HL-60 (cell line): ENCODE results near the gene SLC35A5.
A peak's percentile ranks its signal among the peaks of the same experiment; 100 is the strongest.

Source experiments
- DNase-seq, 2 experiments: peaks; one replicate each; pipeline ENCODE4 v3.0.0-alpha.2; 2010 to 2020; ENCODE audit warnings: low read depth in 1 of 2, low spot score in 1 of 2
- H3K27ac ChIP-seq: fragments of 250-450 bp; sonication (Bioruptor Pico); replicated peaks from 2 replicates; pipeline ENCODE4 v1.5.1; 2020; ENCODE audit warnings: mild to moderate bottlenecking, moderate library complexity
- H3K27me3 ChIP-seq: fragments of 250-450 bp; sonication (Bioruptor Pico); 2 replicates; pipeline ENCODE4 v1.5.1; 2021; ENCODE audit warnings: mild to moderate bottlenecking, moderate library complexity; ENCODE audit not compliant: insufficient read depth, poor library complexity, severe bottlenecking
- H3K4me3 ChIP-seq: replicated peaks from 2 replicates; pipeline ENCODE4 v1.5.1; 2011; ENCODE audit warnings: mild to moderate bottlenecking, control low read depth, low read length; ENCODE audit not compliant: insufficient read depth
- CTCF ChIP-seq: IDR thresholded peaks from one replicate; pipeline ENCODE4 v1.5.1; 2011; ENCODE audit warnings: low read length, control low read depth, inconsistent platforms; ENCODE audit not compliant: insufficient read depth
- GABPA ChIP-seq: IDR thresholded peaks from 2 replicates; pipeline ENCODE4 v1.6.1; 2012; ENCODE audit warnings: low read depth
- POLR2AphosphoS5 ChIP-seq: IDR thresholded peaks from 2 replicates; pipeline ENCODE4 v1.6.1; 2012; ENCODE audit warnings: low read depth
- REST ChIP-seq: IDR thresholded peaks from 2 replicates; pipeline ENCODE4 v1.6.1; 2012; ENCODE audit warnings: low read depth; ENCODE audit not compliant: insufficient replicate concordance
- SPI1 ChIP-seq: IDR thresholded peaks from 2 replicates; pipeline ENCODE4 v1.6.1; 2012; ENCODE audit warnings: low read depth, mild to moderate bottlenecking, borderline replicate concordance

The SLC35A5 gene

DNA sequence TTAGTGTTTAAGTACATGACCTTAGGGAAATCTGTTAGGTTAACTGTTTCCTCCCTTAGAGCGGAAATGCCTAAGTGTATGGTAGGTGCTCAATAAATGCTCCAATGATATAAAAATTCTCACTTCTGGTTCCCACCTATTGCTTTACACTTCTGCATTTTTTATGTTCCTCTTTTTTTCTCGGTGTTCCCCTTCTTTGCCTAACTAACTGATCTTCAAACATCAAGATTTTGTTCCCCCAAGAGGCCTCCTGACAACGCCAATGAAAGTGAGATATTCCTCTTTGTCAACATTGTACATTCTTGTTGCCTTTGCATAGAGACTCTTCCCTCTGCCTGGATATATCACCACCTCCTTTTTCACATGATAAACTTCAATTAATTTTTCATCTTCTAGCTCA lies 17.4 kb downstream of the SLC35A5 start:
- no peaks in the 10 kb centered on the region for H3K27me3 ChIP-seq
- peak overlapping the region; percentile 62 for H3K27ac ChIP-seq
- peak in 1 of 2 experiments; percentile 63 for DNase-seq
- TF ChIP-seq REST (no peak), POLR2AphosphoS5 (no peak), CTCF (no peak), SPI1 (peak; percentile 98), GABPA (0 out of 2 replicates have a peak, but pooled peaks have one; percentile 2)
- H3K4me3 ChIP-seq: no peak overlapping the region

DNA sequence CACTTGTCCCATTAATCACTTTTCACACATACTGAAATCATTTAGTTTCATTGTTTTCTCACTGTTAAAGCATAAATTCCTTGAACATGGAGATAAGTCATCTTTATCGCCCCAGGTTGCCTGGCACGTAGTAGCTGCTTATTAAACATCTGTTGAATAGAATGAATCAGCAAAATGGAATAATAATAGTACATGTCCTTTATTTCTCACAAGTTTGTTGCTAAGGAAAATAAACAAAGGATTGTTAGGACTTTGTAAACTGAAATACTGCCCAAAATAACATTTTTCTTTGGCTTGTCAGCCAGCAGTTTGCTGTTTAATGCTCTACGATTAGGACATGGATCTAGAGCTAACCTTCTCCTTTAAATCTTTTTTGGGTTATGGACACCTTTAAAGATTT lies 17.9 kb downstream of the SLC35A5 start:
- Histone ChIP-seq H3K4me3 (no peak overlapping the region), H3K27ac (peak overlapping the region; percentile 62), H3K27me3 (no peaks in the 10 kb centered on the region)
- DNase-seq: no peak
- TF ChIP-seq POLR2AphosphoS5 (no peak), GABPA (no peak), CTCF (no peak), SPI1 (no peak), REST (no peak)

GRCh38 chr3:112582244-112582874 lies 20.5 kb downstream of the SLC35A5 start:
- H3K27ac ChIP-seq: no peak overlapping the region
- H3K4me3 ChIP-seq: no peak overlapping the region

More at GRCh38 chr3:112582244-112582874, 20.5 kb downstream of the SLC35A5 start:
- no peak for TF ChIP-seq POLR2AphosphoS5
- peak; percentile 7; the same call in 1 of the 2 replicates for TF ChIP-seq SPI1
- TF ChIP-seq GABPA: no peak
- no peak for TF ChIP-seq REST
- peak; percentile 39 for TF ChIP-seq CTCF
- no peaks in the 10 kb centered on the region for H3K27me3 ChIP-seq
- peak; percentile 28 to 38 for DNase-seq
